GM18867 (cell line): ENCODE results near the gene KCNC3.
A peak's percentile ranks its signal among the peaks of the same experiment; 100 is the strongest.

Experiments used
- ATAC-seq: cut with Tn5 transposase; IDR thresholded peaks from one replicate; pipeline ENCODE4 v1.9.1; 2021; ENCODE audit warnings: mild to moderate bottlenecking, moderate library complexity; ENCODE audit not compliant: unreplicated experiment

Gene KCNC3

GRCh38 chr19:50329146-50329925 lies at the start of gene KCNC3:
Gene KCNC3 (minus strand): TSS chr19:50329377. CDS start chr19:50329082, 295 bp downstream.
- ATAC-seq: peak; percentile 45

GRCh38 chr19:50378863-50379236 lies 49.7 kb upstream of the KCNC3 start:
- ATAC-seq: no peak

- no peak for ATAC-seq
Measured at GRCh38 chr19:50378169-50378862, 49.1 kb upstream of the KCNC3 start.

DNA sequence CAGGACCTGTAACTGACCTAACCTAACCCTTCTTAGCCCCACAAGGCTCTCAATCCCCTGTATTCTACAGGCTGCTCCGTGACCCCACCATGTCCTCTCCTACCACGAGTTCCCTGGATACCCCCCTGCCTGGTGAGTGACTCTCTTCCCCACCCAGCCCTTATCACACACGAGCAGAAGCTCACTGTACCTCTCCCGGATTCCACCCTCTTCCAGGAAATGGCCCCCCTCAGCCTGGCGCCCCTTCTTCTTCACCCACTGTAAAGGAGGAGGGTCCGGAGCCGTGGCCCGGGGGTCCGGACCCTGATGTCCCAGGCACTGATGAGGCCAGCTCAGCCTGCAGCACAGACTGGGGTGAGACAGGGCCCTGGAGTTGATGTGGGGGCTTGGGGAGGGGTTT lies 48.3 kb upstream of the KCNC3 start:
- ATAC-seq: no peak

DNA sequence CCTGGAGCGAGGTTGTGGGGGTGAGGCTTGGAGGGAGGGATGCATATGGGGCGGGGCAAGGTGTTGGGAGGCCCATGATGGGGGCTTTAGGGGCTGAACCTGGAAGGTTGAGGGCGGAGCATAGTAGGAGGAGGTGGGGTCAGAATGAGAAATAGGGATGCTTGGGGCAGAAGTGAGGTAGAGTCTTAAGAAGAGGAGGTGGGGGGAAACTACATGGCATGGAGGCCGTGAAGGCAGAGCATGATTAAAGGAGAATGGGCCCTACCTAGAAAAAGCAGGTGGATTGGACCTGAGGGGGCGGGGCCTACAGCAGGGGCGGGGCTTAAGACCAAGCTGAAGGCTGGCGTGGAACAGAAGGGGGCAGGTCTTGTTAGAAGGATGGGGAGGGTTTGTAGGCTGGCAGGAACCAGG lies 47.9 kb upstream of the KCNC3 start:
- peak; percentile 11 for ATAC-seq

GRCh38 chr19:50376166-50377050 lies 47.2 kb upstream of the KCNC3 start, which contains the start of gene NR1H2:
Gene NR1H2 (plus strand): TSS chr19:50376457. CDS start chr19:50377606, 1,149 bp downstream.
- ATAC-seq: peak; percentile 84

GRCh38 chr19:50371914-50372475 lies 42.8 kb upstream of the KCNC3 start:
- no peak for ATAC-seq

DNA sequence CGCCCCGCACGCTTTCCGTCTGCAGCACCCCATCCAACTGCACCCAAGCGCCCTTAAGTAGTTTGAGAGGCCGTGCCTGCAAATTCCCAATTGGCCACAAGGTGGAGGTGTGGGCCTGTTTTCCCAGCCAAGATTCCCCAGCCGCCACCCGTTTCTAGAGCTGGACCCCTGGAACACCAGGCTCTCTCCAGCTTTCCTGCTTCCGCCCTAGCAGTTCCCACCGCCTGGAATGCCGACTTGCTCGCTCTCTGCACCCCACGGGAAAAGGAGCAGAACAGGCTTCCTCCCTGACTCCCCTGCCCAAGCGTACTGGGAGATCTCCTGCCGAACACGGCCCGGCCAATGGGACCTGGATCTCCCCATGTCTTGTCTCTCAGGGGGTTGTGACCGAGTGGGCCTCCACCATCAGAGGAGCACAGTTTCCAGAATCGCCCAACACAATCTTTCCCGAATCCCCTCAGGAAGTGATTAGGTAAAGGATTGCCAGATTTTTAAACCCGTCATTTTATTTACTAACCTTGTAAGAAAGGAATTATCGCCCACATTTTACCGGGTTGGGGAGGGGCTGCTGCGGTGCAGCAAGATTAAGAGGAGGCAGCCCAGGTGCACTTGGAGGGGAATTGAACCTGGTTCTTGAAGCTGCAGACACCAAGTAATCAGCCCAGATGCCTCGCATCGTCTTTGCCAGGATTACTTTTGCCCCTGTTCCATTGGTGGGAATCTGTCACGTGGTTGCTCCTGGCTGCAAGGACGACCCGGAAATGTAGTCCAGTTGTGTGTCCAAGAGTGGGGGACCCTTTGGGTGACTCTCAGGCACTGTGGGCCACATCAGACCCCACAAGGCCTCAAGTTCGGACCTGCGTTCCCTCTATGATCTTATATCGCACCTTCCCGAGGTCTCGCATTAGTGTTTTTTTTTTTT lies 39.7 kb upstream of the KCNC3 start:
- ATAC-seq: no peak

DNA sequence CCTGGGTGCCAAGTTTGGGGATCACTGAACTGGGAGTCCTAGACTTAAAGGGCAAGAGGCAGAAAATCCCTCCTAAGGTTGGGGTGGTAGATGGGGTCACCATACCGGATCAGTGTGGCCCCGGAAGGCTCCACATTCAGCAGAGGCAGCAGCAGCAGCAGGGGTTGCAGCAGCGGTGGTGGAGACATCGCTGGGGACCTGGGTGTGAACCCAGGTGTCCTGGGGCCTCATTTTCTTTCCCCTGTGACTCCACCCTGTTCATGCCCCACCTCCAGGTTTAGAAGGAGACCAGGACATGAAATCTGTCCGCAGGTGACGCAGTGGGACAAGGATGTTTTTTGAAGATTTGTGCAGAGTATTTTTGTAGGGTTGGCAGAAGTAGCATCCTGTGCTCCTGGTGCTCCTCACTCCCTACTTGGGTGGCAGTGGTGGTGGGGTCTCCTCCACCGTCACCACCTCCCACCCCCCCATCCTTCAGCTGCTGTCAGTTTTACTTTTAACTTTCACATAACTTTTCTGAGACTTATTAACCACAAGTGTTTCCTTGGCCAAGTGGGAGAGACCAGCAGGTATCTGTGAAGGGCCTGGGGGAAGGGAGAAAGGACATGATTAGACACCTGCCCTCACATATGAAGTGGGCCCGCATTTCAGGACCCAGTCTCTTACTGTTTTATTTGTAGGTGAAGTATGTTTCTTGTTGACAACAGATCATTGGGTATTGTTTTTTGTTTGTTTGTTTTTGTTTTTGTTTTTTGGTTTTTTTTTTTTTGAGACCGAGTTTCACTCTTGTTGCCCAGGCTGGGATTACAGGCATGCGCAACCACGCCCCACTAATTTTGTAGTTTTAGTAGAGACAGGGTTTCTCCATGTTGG lies 36.5 kb upstream of the KCNC3 start, which contains the start of gene NAPSA:
Gene NAPSA (minus strand): TSS at position 206 of the 873 bp plus-strand sequence. CDS start 18 bp downstream, at position 188.
- no peak for ATAC-seq

DNA sequence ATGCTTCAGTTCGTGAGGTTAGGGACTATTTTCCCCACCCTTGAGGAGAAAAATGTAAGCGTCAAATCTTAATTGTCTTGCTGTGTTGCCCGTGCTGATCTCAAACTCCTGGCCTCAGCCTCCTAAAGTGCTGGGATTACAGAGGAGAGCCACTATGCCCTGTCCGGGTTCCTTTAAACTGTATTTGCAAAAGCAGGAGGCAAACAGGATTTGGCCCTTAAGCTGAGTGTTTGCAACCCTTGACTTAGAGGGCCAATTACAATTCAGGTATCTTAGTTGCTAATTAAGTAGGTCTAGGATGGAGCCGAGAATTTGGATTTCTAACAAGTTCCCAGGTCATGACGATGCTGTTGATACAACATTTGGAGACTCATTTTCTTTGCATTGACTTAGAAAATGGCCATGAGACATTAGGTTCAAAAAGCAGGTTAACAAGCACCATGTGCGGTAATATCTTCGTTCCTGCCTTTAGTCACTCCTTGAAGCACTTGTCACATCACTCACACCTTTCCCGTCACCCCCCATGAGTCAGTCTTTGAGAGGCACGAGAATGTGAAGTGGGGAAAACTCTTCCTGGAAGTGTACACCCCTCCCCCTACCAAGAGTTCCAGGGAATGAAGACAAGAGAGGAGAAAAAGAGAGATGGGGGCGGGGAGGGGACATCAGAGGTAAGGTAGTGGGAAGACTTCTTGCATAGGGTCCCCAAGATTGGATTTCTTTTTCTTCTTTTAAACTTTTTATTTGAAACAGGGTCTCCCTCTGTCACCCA lies 33.7 kb upstream of the KCNC3 start:
- no peak for ATAC-seq

GRCh38 chr19:50362030-50362412 lies 32.8 kb upstream of the KCNC3 start:
- ATAC-seq: no peak

DNA sequence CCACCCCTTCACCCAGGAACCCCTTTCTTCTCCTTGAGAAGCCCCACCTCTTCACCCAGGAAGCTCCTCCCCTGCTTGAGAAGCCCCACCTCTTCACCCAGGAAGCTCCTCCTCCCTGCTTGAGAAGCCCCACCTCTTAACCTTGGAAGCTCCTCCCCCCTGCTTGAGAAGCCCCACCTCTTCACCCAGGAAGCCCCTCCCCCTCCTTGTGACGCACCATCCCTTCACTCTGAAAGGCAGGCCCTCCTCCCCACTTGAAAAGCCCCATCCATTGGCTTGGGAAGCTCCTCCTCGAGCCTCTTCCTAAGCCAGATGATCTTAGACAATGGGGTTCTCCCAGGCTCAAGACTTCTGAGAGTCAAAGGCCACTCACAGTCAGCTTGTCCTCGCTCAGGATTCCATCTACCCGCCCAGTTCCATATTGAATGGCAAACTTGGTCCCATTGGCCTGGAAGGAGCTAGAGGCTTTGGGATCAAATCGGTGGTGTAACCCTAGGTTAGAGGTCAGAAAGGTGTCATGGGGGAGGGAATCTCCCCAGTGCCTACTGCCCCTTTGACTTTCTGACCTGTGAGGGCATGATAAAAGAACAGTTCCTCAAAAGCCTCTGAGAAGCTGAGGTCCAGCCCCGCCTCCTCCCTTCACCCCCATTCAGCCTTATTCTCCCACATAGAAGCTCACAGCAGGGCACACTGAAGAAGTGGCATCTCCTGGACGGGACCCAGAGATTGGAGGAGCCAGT lies 32.3 kb upstream of the KCNC3 start:
- ATAC-seq: no peak

GRCh38 chr19:50359328-50359818 lies 30.2 kb upstream of the KCNC3 start:
- ATAC-seq: no peak

DNA sequence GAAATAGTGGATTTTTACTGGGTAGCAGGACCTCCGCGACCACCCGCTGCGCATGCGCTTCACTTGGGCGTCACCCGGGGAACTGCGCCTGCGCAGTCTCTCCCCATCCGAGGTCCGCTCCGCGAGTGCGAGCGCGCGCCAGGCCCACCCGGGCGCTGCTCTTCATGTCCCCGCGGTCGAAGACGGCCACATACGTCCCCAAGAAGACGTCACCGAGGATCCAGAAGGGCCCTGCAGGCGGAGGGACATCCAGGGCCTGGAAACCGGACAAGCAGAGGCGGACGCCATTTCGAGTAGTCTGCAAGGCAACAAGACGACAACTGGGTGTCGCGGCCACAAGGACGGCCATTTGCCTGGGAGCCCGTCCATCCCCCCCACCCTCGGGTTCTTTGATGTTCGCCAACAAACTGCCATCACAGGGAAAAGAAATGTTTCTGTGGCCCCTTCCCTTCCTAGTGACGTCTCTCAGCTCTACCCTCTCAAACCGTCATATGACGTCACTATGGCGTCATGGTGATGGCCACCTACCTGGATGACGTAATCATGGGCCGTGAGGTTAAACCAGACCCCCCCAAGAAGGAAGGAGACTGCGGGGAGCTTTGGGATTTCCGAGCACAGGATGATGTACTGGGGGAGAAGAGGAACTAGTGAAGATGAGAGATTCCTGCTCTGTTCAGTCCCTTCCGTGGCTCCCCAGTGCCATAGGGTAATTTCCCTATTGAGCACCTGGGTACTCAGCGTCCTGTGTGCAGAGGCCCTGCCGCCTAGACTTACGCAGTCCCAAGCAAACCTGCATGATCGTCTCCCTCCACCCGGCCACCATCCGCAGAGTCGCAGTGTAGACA lies 29.5 kb upstream of the KCNC3 start:
- ATAC-seq: no peak

- ATAC-seq: peak; percentile 52
Measured at GRCh38 chr19:50357178-50358100, 28.3 kb upstream of the KCNC3 start.
